ENCODE measurements around the gene KIF26B.
"Not testable (repeated sequence)": the region's sequence is repeated elsewhere in the genome, so short reads cannot be mapped to it uniquely, and the experiment has no call there.

KIF26B gene

DNA sequence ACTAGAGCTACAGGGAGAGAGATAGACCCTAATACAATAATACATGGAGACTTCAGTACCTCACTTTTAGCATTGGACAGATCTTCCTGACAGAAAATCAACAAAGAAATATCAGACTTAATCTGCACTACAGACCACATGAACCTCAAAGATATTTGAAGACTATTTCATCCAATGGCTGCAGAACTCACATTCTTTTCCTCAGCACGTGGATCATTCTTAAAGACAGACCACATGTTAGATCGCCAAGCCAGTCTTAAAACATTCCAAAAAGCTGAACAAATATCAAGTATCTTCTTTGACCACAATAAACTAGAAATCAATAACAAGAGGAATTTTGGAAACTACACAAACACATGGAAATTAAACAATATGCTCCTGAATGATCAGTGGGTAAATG lies 576.0 kb downstream of the KIF26B start:
- H3K27ac ChIP-seq, result no peak overlapping the region
- no peak for TF ChIP-seq CTCF (conservative IDR thresholded peaks at IDR 0.05)

DNA sequence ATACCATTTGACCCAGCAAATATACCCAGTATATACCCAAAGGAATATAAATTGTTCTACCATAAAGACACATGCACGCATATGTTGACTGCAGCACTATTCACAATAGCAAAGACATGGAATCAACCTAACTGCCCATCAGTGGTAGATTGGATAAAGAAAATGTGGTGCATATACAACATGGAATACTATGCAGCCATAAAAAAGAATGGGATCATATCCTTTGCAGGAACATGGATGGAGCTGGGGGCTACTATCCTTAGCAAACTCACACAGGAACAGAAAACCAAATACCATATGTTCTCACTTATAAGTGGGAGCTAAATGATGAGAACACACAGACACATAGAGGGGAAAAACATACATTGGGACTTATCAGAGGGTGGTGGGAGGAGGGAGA lies 585.6 kb downstream of the KIF26B start:
- H3K27ac ChIP-seq, result not testable (repeated sequence)

DNA sequence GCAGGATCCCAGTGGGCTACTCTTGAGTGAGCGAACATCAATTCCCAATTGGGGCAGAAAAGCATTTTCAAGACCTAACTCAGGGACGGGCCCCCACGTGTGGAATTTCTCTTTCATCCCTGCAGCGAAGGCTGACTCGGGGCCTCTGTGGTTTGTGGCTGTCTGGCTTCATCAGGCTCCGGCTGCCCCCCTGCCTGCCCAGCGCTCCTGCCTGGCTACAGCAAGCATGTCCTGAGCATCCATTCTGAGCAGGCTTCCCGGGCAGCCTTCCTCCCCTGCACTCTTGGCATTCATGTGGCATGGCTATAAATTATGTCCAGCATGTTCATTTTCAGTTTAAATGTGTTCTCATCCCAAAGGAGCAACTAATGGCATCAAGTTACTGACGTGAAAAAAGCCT lies 588.1 kb downstream of the KIF26B start:
- no peak overlapping the region for H3K27ac ChIP-seq
- no peak for TF ChIP-seq CTCF (conservative IDR thresholded peaks at IDR 0.05)

- no peak overlapping the region for H3K27ac ChIP-seq
- TF ChIP-seq CTCF (conservative IDR thresholded peaks at IDR 0.05), result no peak
These were observed 593.5 kb downstream of the KIF26B start for GRCh38 chr1:245748240-245748639.

- no peak for TF ChIP-seq CTCF (conservative IDR thresholded peaks at IDR 0.05)
- no peak overlapping the region for H3K27ac ChIP-seq
These were observed 593.9 kb downstream of the KIF26B start for GRCh38 chr1:245748646-245749045.

DNA sequence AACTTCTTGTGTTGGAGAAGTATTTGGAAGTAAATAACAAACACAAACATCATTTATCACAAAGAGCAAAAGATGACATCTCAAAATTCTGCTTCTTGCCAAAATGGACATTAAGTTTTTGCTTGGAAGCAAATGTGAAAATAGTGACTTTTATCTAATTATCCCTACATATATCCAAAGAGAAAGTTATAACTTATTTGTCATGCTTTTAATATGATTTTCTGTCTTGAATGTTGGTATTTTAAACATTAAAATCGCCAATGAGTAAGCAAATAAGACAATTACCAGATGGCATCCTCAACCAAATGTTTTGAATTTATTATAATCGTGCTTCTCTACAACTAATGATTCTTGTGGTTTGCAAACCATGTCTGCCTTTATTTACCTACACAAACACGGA lies 594.3 kb downstream of the KIF26B start:
- H3K27ac ChIP-seq, result no peak overlapping the region
- TF ChIP-seq CTCF (conservative IDR thresholded peaks at IDR 0.05), result no peak

GRCh38 chr1:245750261-245750660 lies 595.5 kb downstream of the KIF26B start:
- TF ChIP-seq CTCF (conservative IDR thresholded peaks at IDR 0.05), result no peak
- no peak overlapping the region for H3K27ac ChIP-seq

GRCh38 chr1:245751116-245751515 lies 596.3 kb downstream of the KIF26B start:
- H3K27ac ChIP-seq, result no peak overlapping the region
- TF ChIP-seq CTCF (conservative IDR thresholded peaks at IDR 0.05), result no peak

Data from VCaP (cell line).